Measurements from ENCODE around the gene CREM. TPM values are rescaled to one million over a fixed set of nuclear protein-coding genes. Genes with fewer than 3 reads are reported as not detected.

The CREM gene
- total and polyA plus RNA-seq, 8 donors = 8.5 to 21.9 (median 12.1) TPM

DNA sequence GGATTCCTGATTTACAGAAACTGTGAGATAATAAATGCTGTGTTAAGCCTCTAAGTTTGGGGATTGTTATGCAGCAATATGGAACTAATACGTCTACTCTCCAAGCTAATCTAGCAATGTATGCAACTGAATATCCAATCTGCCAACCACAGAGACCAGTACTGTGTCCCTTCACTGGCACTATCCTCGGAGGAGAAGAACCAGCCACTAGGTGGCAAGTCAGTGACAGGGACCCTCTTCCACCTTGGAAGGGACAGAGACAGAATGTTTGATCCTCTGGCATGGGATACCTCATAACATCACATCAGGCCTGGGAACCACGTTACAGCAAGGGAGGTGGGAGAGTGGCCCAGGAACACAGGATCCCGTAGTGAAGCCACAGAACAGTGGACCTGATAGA lies 96.4 kb downstream of the CREM start:
- Histone ChIP-seq H3K36me3 (no peaks in the 10 kb centered on the region), H3K27ac (no peak overlapping the region), H3K27me3 (no peaks in the 10 kb centered on the region), H3K4me3 (no peak overlapping the region), H3K9me3 (no peaks in the 10 kb centered on the region), H3K4me1 (no peaks in the 10 kb centered on the region)
- TF ChIP-seq, protein P1, sequence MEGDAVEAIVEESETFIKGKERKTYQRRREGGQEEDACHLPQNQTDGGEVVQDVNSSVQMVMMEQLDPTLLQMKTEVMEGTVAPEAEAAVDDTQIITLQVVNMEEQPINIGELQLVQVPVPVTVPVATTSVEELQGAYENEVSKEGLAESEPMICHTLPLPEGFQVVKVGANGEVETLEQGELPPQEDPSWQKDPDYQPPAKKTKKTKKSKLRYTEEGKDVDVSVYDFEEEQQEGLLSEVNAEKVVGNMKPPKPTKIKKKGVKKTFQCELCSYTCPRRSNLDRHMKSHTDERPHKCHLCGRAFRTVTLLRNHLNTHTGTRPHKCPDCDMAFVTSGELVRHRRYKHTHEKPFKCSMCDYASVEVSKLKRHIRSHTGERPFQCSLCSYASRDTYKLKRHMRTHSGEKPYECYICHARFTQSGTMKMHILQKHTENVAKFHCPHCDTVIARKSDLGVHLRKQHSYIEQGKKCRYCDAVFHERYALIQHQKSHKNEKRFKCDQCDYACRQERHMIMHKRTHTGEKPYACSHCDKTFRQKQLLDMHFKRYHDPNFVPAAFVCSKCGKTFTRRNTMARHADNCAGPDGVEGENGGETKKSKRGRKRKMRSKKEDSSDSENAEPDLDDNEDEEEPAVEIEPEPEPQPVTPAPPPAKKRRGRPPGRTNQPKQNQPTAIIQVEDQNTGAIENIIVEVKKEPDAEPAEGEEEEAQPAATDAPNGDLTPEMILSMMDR (IDR thresholded peaks at IDR 0.05) = no peak
- no peak for DNase-seq
- WGBS, 2 donors = 81 to 87% methylated on average over 4 of the region's 4 CpGs
- FAIRE-seq = no peak
- intact Hi-C loops (cut with DNase I) = no loop called here
- ATAC-seq = no peak

DNA sequence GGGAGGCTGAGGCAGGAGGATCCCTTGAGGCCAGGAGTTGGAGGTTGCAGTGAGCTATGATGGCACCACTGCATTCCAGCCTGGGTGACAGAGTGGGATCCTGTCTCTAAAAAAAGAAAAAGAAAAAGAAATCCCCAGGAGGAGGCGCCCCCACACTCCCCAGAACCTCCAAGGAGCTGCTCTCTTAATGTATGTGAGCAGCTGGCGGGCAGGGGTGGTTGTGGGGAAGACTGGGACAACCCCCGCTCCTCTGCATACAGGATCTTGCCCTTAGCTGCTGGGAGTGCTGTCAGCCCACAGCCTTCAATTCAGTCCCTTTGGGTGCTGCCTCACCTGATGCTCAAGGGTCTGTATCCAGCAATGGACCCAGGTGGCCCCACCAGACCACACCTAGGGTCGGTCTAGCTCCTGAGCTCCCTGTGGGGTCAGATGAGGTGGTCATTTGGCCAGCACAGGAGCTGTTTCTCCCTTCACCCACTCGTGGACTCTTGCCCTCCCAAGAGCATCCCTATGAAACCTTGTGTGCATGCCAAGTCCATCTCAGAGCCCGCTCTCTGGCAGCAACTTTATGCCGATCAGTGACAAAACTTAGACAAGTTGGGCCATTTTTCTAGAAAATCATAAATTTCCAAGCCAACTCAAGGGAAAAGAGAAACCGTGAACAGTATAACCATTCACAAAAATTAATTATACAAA lies 97.5 kb downstream of the CREM start:
- H3K9me3 ChIP-seq = no peaks in the 10 kb centered on the region
- ATAC-seq = no peak
- no peaks in the 10 kb centered on the region for H3K4me1 ChIP-seq
- TF ChIP-seq, protein P1 (IDR thresholded peaks at IDR 0.05) = no peak
- no peak overlapping the region for H3K4me3 ChIP-seq
- DNase-seq = no peak
- no peak for FAIRE-seq
- 79 to 90% methylated on average over 8 of the region's 8 CpGs for WGBS, 2 donors
- no peak overlapping the region for H3K27ac ChIP-seq
- H3K36me3 ChIP-seq = no peaks in the 10 kb centered on the region
- intact Hi-C loops (cut with DNase I) = no loop called here
- no peaks in the 10 kb centered on the region for H3K27me3 ChIP-seq

DNA sequence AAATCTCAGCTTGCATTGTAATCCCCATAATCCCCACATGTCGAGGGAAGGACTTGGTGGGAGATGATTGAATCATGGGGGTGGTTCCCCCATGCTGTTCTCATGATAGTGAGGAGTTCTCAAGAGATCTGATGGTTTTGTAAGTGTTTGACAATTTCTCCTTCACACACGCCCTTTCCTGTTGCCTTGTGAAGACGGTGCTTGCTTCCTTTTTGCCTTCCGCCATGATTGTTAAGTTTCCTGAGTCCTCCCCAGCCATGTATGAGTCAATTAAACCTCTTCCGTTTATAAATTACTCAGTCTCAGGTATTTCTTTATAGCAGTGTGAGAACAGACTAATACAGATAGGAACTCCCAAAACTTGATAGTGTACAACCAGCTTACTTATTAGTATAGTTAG lies 98.6 kb downstream of the CREM start:
- H3K4me1 ChIP-seq = no peaks in the 10 kb centered on the region
- intact Hi-C loops (cut with DNase I) = no loop called here

DNA sequence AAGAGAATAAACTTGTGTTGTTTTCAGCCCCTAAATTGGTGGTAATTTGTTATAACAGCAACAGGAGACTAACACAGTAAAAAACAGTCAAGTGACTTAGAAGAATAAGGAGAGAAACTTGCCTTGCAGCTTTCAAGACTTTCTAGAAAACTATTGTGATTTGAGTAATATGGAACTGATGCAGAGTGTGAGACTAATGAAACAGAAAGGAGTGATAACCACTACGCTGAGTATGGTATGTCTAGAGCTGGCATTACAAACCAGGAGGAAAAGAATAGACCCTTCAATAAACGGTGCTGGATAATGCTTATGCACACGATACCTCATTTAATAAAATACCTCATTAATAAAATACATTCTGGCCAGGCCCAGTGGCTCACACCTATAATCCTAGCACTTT lies 99.9 kb downstream of the CREM start:
- 76 to 81% methylated on average over 3 of the region's 3 CpGs for WGBS, 2 donors
- ATAC-seq = no peak
- no peaks in the 10 kb centered on the region for H3K36me3 ChIP-seq
- no peak for DNase-seq
- H3K4me3 ChIP-seq = no peak overlapping the region
- TF ChIP-seq, protein P1 (IDR thresholded peaks at IDR 0.05) = no peak
- no peaks in the 10 kb centered on the region for H3K9me3 ChIP-seq
- no peak for FAIRE-seq
- H3K4me1 ChIP-seq = no peaks in the 10 kb centered on the region
- intact Hi-C loops (cut with DNase I) = no loop called here
- H3K27ac ChIP-seq = no peak overlapping the region
- no peaks in the 10 kb centered on the region for H3K27me3 ChIP-seq

More for the DNA sequence above, 98.6 kb downstream of the CREM start:
- ATAC-seq (no peak), FAIRE-seq (no peak), DNase-seq (no peak)
- H3K9me3 ChIP-seq = no peaks in the 10 kb centered on the region
- 65 to 77% methylated on average over 5 of the region's 5 CpGs for WGBS, 2 donors
- H3K27me3 ChIP-seq = no peaks in the 10 kb centered on the region
- H3K27ac ChIP-seq = no peak overlapping the region
- no peaks in the 10 kb centered on the region for H3K36me3 ChIP-seq
- TF ChIP-seq, protein P1 (IDR thresholded peaks at IDR 0.05) = no peak
- H3K4me3 ChIP-seq = no peak overlapping the region

DNA sequence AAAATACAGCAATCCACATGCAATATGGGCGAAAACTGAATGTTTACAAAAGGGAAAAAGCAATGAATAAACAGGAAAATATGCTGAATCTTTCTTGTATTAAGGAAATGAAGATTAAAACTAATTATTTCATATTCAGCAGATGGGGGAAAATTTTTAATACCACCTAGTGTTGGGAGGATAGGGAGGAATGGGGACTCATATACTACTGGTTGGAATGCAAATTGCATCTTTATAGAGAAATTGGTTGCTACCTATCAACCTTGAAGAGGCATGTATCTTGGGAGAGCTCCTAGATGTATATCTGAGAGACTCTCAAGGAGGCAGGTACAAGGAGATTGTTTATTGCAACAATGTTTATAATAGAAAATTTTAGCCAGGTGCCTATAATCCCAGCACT lies 101.4 kb downstream of the CREM start:
- intact Hi-C loops (cut with DNase I) = no loop called here
- 89 to 96% methylated on average over 1 of the region's 1 CpG for WGBS, 2 donors
- H3K27ac ChIP-seq = no peak overlapping the region
- no peaks in the 10 kb centered on the region for H3K27me3 ChIP-seq
- ATAC-seq = no peak
- H3K36me3 ChIP-seq = no peaks in the 10 kb centered on the region
- no peak for FAIRE-seq
- TF ChIP-seq, protein P1 (IDR thresholded peaks at IDR 0.05) = no peak
- H3K9me3 ChIP-seq = no peaks in the 10 kb centered on the region
- no peak for DNase-seq
- H3K4me1 ChIP-seq = no peaks in the 10 kb centered on the region
- no peak overlapping the region for H3K4me3 ChIP-seq
